IPS-NIHi11 (cell line): ENCODE results near the gene TEAD3.
"Not testable (repeated sequence)": the region's sequence is repeated elsewhere in the genome, so short reads cannot be mapped to it uniquely, and the experiment has no call there.

Experiments
- DNase-seq: peaks from one replicate; pipeline ENCODE4 v3.0.0; 2012; ENCODE audit warnings: mixed read lengths, low spot score

TEAD3 gene

DNA sequence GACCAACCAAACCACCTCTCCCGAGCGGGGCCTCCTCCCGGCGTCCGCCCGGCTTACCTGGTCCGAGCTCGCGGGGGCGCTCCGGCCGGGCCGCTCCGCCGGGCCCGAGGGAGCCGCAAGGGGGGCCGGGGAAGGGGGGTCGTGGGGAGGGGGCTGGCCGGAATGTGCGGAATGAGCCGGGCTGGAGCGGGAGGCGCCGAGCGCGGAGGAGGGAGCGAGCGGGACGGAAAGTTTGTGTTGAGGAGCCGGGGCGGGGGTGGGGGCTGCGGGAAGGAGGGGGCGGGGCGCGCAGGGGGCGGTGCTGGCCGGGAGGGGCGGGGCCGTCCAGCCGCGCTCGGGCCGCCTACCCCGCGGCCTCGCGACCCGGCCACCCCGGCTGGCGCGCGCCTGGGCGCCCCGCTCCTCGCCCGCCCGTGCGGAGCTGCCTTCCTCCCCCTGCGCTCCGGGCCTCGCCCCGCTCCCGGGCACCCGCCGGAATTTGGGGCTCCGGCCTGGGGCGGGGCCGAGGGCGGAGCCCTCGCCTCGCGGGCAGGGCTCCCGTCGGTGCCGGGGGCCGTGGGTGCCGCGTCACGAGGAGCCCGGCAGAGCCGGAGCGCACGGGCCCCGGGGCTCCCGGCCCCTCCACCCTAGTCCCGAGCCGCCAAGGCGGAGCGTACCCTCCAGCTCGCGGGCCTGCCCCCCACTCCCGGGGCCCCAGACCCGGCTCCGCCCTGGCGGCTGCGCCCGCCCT, at the start of gene TEAD3:
Gene TEAD3, minus strand, starts transcription at position 239 of the 730 bp plus-strand sequence.
- peak; percentile 96 for DNase-seq

GRCh38 chr6:35544769-35545361, 48.0 kb upstream of the TEAD3 start:
- DNase-seq: no peak

DNA sequence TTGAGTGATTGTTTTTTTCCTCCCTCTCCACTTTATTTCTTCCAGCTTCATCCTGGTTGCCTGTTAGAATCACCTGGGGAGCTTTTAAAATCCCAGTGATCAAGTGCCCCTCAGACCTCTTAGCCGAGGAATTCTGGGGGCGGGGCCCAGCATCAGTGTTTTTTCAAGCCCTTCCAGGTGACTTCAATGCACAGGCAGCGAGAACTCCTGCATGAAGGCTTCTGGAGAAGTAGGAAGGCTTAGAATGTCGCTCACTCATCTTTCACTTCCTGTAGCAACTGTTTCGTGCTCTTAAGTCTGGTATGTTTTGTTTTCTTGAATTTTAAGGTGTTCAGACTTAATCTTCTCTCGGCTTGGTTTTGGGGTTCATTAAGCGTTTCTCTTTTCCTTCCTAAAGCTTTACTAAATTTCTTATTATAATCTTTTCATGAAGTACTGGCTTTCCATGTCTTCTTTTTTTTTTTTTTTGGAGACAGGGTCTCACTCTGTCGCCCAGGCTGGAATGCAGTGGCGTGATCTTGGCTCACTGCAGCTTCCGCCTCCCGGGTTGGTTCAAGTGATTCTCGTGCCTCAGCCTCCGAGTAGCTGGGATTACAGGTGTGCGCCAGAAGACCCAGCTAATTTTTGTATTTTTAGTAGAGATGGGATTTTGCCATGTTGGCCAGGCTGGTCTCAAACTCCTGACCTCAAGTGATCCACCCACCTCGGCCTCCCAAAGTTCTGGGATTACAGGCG, 46.7 kb upstream of the TEAD3 start:
- peak; percentile 48 for DNase-seq

DNA sequence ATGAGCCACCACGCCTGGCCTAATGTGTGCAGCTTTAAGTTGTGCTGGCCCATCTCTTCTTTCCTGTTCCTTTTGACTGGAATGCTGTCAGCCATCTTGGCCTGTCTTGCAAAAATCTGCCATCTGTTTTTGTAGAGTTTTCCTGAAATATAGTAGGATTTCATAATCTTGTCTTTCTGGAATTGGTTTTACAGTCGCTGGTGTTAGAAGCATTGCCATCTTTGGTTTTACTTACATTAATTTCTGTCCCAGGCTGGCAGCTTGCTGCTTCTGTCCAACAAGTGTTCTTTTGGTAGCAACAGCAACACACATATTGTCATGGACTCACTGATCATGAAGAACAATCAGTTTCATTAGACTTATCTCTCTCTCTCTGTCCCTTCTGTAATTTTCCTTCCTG, 45.0 kb upstream of the TEAD3 start:
- DNase-seq: no peak

- DNase-seq: no peak
Observed at GRCh38 chr6:35539223-35539622, 42.3 kb upstream of the TEAD3 start.

DNA sequence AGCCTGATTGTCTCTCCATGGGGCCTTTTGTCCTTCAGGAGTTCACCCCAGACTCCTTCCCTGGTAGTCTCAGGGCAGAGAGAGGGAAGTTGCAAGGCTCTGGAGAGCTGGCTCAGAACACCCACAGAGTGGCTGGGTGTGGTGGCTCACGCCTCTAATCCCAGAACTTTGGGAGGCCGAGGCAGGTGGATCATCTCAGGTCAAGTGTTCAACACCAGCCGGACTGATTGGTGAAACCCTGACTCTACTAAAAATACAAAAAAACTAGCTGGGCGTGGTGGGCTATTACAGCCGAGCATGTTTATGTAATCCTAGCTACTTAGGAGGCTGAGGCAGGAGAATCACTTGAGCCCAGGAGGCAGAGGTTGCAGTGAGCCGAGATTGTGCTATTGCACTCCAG, 39.0 kb upstream of the TEAD3 start:
- not testable (repeated sequence) for DNase-seq

GRCh38 chr6:35534407-35535170, 37.7 kb upstream of the TEAD3 start:
- DNase-seq: no peak

- DNase-seq: no peak
Observed at GRCh38 chr6:35533981-35534380, 37.1 kb upstream of the TEAD3 start.

GRCh38 chr6:35532126-35532525, 35.2 kb upstream of the TEAD3 start:
- DNase-seq: no peak

DNA sequence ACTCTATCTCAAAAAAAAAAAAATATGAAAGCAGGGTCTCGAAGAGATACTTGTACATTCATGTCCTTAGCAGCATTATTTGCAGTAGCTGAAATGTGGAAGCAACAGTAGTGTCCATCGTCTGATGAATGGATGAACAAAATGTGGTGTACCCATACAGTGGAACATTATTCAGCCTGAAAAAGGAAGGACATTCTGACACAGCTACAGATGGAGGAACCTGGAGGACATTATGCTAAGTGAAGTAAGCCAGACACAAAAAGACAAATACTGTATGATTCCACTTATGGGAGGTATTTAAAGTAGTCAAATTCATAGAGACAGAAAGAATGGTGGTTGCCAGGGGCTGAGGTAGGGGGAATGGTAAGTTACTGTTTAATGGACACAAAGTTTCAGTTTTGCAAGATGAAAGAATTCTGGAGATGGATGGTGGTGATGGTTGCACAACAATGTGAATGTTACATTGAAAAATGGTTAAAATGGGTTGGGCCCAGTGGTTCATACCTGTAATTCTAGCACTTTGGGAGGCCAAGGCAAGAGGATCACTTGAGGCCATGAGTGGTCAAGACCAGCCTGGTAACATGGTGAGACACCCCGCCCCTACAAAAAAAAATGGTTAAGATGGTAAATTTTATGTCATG, 27.6 kb upstream of the TEAD3 start:
- DNase-seq: no peak

DNA sequence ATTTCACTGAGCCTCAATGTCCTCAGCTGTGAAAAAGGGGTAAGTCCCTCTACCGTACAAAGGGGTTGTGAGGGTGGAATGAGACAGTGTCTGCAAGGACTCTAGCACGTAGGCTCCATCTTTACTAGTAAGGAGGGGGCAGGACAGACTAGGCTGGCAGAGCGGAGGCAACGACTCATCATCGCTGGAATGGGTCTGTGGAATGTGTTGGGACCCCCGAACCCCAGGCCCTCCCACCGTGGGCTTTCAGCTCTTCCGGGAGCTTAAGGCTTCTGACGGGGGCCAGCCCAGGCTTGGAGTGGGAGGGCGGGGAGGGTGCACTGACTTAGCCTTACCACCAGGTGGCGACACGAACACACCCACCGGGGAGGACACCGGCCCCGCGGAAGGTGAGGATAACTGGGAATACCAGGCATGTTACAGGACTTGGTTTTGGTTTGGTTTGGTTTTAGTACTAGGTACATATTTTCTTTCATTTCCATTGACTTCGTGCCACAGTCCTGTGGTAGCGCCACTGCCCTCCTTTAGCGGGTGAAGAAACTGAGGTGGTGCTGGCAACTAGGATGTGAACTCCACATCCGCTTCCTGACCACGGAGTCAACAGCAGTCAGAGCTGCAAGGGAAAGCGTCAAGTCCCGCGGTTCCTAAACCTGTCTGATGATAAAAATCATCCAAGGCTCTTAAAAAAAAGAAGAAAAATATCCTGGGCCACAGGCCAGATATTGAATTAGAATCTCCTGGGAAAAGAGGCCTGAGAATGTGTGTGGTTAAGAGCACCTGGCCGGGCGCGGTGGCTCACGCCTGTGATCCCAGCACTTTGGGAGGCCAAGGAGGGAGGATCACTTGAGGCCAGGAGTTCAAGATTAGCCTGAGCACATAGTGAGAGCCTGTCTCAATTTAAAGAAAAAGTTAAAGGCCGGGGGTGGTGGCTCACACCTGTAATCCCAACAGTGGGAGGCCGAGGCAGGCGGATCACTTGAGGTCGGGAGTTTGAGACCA, 26.1 kb upstream of the TEAD3 start:
- DNase-seq: peak; percentile 92

- no peak for DNase-seq
Observed at GRCh38 chr6:35522151-35522550, 25.3 kb upstream of the TEAD3 start.

- no peak for DNase-seq
Observed at GRCh38 chr6:35521235-35521634, 24.4 kb upstream of the TEAD3 start.

DNA sequence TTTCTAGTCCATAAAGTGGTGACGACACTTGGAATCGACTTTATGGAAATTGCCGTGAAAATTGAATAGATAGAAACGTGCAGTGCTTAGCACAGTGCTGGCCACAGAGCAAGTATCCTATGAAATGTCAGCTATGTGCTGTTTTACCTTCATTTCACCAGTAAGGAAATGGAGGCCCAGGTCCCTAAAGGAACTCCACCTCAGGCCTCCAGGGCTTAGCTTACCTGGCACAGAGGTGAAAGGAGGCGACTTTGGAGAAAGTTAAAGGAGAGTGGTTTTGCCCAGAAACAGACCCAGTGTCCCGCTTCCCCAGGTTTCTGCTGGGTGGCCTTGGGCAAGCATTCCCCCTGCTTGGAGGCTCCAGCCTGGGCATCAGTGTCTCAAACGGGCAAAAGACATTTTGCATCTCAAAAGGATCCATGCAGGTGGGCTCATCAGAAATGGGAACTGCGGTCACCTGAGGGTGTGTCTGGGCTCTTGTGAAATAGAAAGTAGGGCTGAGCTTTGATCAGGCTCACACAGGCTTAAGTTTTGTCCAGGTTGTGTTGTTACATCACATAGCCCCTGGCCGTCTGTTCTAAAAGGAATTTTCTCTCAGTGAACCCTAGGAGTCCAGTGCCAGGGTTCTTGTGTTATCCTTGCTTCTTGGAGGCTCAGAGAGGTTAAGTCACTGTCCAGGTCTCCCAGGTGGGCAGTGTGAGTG, 22.6 kb upstream of the TEAD3 start:
- DNase-seq: no peak

GRCh38 chr6:35518566-35519312, 21.9 kb upstream of the TEAD3 start:
- DNase-seq: no peak

- not testable (repeated sequence) for DNase-seq
Observed at GRCh38 chr6:35517978-35518377, 21.1 kb upstream of the TEAD3 start.

- DNase-seq: no peak
Observed at GRCh38 chr6:35516712-35517111, 19.8 kb upstream of the TEAD3 start.

- not testable (repeated sequence) for DNase-seq
Observed at GRCh38 chr6:35515939-35516338, 19.1 kb upstream of the TEAD3 start.

DNA sequence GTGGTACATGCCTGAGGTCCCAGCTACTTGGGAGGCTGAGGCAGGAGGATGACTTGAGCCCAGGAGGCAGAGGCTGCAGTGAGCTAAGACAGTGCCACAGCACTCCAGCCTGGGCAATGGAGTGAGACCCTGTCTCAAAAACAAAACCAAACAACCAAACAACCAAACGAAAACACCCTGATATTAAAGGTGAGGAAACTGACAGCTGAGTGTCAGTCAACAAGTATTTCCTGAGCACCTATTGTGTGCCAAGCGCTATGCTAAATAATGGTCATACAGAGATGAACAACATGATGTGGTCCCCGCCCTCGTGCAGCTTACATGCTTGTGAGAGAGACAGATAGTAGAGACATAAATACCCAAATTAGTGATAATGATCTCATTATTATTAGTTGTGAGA, 17.7 kb upstream of the TEAD3 start:
- DNase-seq: no peak
